Kidney epithelial cell (primary cell): ENCODE data around the gene IL22. TPM values are rescaled to one million over a fixed set of nuclear protein-coding genes. Genes with fewer than 3 reads are reported as not detected.

Experiments used
- DNase-seq: peaks from one replicate; pipeline ENCODE4 v3.0.0-alpha.2; 2010; ENCODE audit warnings: low read depth
- H3K27me3 ChIP-seq: 2 replicates; pipeline ENCODE4 v1.6.0; 2011; ENCODE audit warnings: low read length; ENCODE audit not compliant: control insufficient read depth, insufficient read depth
- H3K36me3 ChIP-seq: 2 replicates; pipeline ENCODE4 v1.5.1; 2011; ENCODE audit warnings: low read length; ENCODE audit not compliant: control insufficient read depth, insufficient read depth
- H3K4me3 ChIP-seq: 2 replicates; pipeline ENCODE4 v1.5.1; 2011; ENCODE audit warnings: low read depth, mild to moderate bottlenecking, control low read depth, low read length
- total RNA-seq: library from RNA; depleted of rRNA; stranded (reverse); fragments of >200 nt; gene quantifications from 2 replicates; pipeline ENCODE4 v1.2.3, GENCODE V29; 2015
- TF ChIP-seq, protein P1 (sequence below): IDR thresholded peaks from 2 replicates; pipeline ENCODE4 v1.5.1; 2011; ENCODE audit warnings: mild to moderate bottlenecking, moderate library complexity, low read length, control low read depth, inconsistent platforms; ENCODE audit not compliant: insufficient read depth, poor library complexity, severe bottlenecking

IL22 gene
- total RNA-seq, 1 donor from 2014 or later = not detected

DNA sequence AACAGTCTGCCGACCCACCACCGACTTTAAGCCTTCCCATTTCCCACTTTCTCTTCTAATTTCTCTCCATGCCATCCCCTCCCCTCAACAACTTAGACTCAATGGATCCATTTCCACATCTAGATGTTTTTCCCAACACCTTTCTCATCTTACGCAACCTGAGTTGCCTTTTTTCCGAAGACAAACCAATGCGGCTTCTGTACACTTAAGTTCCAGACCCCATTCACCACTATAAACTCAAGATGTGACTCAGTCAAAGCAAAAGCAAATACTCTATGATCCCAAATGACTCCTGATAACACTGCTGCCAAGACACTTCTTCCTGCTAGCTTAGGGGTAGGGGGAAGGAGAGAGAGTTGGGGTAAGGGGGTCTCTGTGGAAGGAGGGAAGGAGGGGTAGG, 1.3 kb downstream of the IL22 start:
- Histone ChIP-seq H3K27me3 (peaks cover 3% of the 10 kb centered on the region), H3K36me3 (no peaks in the 10 kb centered on the region), H3K4me3 (no peak overlapping the region)
- TF ChIP-seq, protein P1, sequence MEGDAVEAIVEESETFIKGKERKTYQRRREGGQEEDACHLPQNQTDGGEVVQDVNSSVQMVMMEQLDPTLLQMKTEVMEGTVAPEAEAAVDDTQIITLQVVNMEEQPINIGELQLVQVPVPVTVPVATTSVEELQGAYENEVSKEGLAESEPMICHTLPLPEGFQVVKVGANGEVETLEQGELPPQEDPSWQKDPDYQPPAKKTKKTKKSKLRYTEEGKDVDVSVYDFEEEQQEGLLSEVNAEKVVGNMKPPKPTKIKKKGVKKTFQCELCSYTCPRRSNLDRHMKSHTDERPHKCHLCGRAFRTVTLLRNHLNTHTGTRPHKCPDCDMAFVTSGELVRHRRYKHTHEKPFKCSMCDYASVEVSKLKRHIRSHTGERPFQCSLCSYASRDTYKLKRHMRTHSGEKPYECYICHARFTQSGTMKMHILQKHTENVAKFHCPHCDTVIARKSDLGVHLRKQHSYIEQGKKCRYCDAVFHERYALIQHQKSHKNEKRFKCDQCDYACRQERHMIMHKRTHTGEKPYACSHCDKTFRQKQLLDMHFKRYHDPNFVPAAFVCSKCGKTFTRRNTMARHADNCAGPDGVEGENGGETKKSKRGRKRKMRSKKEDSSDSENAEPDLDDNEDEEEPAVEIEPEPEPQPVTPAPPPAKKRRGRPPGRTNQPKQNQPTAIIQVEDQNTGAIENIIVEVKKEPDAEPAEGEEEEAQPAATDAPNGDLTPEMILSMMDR = no peak
- DNase-seq = no peak

DNA sequence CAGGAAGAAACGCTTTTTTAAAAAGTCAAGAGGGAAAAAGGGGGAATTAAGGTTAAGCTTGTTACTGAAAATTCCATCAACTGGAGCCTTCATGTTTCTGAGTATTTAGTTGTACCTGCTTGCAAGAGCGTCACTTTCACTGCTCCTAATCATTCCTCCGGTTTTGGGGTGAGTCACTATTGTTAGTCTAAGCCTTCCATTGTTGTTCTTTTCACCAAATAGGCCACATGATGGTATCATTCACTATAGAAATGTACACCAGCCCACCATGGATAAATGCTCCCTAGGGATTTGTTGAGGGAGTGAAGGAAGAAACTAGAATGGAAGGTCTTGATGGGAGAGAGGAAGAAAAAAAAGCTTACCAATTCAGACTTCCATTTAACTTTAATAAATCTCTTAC, 3.0 kb downstream of the IL22 start:
- peaks cover 3% of the 10 kb centered on the region for H3K27me3 ChIP-seq
- no peaks in the 10 kb centered on the region for H3K36me3 ChIP-seq
- DNase-seq = no peak
- TF ChIP-seq, protein P1 = no peak
- no peak overlapping the region for H3K4me3 ChIP-seq

DNA sequence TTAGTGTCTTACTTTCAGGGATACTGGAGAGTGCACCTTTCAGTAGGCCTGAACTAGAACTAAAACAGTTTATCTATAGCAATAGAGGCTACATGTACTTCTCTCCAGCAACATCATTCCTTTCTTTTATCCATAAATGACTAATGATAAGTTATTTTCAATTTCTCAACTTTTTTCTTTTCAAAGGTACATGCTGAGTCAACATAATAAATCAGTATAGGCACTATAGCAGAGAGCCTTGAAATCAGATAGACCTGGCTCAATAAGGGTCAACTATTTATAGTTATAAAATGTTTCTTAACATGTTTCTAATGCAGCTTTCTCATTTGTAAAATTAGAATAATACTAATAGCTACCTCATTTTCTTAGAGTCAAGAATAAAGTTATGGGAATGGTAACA, 5.6 kb downstream of the IL22 start:
- TF ChIP-seq, protein P1 = no peak
- Histone ChIP-seq H3K4me3 (no peak overlapping the region), H3K27me3 (peaks cover 3% of the 10 kb centered on the region), H3K36me3 (no peaks in the 10 kb centered on the region)
- no peak for DNase-seq

DNA sequence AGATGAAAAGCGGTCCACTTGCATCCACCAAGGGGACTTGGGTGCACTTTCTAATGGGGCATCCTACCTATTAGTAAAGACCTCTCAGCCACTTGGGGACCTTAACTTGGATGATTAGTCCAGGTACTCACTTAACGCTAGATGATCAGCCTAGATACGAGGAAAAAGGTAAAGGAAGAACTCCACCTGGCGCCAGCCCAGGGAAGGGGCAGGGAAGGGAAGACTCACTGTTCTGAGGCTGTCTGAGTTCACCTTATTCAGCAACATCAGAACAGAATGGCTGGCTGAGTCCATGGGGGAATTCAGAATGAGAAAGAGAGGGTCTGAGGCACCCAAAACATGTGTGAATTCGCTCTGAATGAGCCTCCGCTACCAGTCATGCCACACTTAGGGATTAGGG, 7.1 kb downstream of the IL22 start:
- no peaks in the 10 kb centered on the region for H3K36me3 ChIP-seq
- DNase-seq = no peak
- TF ChIP-seq, protein P1 = no peak
- H3K27me3 ChIP-seq = no peaks in the 10 kb centered on the region
- no peak overlapping the region for H3K4me3 ChIP-seq

DNA sequence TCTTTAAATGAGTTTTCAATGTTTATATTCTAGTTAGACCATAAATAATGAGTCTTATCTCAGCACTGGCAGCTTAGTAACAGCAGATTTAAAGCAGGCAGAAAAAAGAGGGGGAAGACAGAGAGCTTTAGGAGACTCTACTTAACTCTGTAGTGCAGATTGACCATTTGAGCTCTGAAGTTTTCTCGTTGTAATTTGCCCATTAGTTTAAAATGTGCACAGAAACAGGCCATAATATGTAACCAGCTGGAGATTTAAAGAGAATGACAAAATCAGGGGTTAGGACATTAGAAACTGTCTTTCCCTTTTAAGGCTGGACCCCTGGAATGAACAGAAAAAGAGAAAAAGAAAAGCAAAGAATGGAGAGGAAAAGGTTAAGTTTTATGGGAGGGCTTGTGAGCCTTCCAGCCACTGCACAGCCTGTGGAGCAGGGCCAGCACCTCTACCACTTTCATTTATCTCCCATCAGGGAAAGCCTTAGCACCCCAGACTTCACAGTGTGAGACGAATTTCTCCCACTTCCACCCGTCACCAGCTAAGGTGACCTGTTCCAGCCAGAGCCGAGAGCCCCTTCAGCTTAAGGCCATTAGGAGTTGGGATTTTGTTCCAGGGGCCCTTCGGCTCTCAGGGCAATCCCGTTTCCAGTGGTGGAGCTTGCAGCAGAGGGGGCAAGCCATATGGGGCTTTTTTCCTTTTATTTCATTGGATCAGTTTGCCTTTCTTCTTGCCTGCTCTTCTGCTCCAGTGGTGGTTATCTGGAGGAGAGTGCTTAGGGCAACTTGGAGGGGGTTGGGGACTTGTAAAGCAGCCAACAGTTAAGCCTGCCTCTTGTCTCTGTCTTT, 8.0 kb downstream of the IL22 start:
- Histone ChIP-seq H3K36me3 (no peaks in the 10 kb centered on the region), H3K27me3 (no peaks in the 10 kb centered on the region), H3K4me3 (no peak overlapping the region)
- no peak for DNase-seq
- TF ChIP-seq, protein P1 = no peak

DNA sequence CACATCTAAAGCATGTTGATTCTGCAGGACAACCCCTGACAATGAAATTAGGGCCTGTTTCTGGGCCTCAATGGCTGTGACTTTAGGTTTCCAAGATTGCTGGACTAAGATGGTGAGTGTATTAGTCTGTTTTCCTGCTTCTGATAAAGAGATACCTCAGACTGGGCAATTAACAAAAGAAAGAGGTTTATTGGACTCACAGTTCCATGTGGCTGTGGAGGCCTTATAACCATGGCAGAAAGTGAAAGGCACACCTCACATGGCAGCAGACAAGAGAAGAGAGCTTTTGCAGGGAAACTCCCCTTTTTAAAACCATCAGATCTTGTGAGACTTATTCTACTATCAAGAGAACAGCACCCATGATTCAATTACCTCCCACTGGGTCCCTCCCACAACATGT, 10.6 kb downstream of the IL22 start:
- Histone ChIP-seq H3K27me3 (no peaks in the 10 kb centered on the region), H3K4me3 (no peak overlapping the region), H3K36me3 (no peaks in the 10 kb centered on the region)
- no peak for DNase-seq
- TF ChIP-seq, protein P1 = no peak
